ENCODE data around the gene FCSK. TPM values are rescaled to one million over a fixed set of nuclear protein-coding genes. Genes with fewer than 3 reads are reported as not detected.
"Not testable (repeated sequence)": the region's sequence is repeated elsewhere in the genome, so short reads cannot be mapped to it uniquely, and the experiment has no call there.

The FCSK gene
- total RNA-seq (2021), result 11.2 and 14.8 TPM in 2 replicates
- Bru-seq, nascent RNA, result percentile 43 among the genes with signal in this experiment
- BruChase-seq, experiment 1, labeled RNA remaining after a 2-hour chase, result percentile 48 among the genes with signal in this experiment
- percentile 52 among the genes with signal in this experiment for BruChase-seq, experiment 2, labeled RNA remaining after a 6-hour chase
- long read RNA-seq, full-length matches to known transcripts, result 5 of 15 reads
- long read RNA-seq, partial matches to known transcripts, result 3 of 15 reads
- long read RNA-seq, other reads (novel, unspliced or antisense), result 7 of 15 reads

GRCh38 chr16:70454222-70455034 is at the start of gene FCSK:
TSS of gene FCSK (plus strand) at chr16:70454595. CDS start at chr16:70463191, 8,596 bp downstream.
- peak within 1 kb of the TSS; percentile 95 for H3K4me3 ChIP-seq (ENCODE audit: low read depth, low read length, poor library complexity, severe bottlenecking)
- CTCF ChIA-PET, result interaction anchor here (0.6 to 0.7 kb wide), 3 partner anchors 14 to 317 kb away, joined by 3 to 17 read pairs (median 12); no protein-coding TSS in a partner anchor
- H3K4me1 ChIP-seq (ENCODE audit: insufficient read depth, low read length, poor library complexity, severe bottlenecking), result peaks cover 4% of the 10 kb centered on the region
- no peaks in the 10 kb centered on the region for H3K9me3 ChIP-seq (ENCODE audit: low read depth, low read length, poor library complexity, severe bottlenecking)
- no peaks in the 10 kb centered on the region for H3K27me3 ChIP-seq (replicated peaks; ENCODE audit: insufficient read depth, low read depth, low read length, poor library complexity)
- TF ChIP-seq CTCF (conservative IDR thresholded peaks at IDR 0.05; ENCODE audit: low read depth, low read length), result peak; percentile 24; the same call in 1 of the 2 replicates
- no peak for TF ChIP-seq EZH2 (IDR thresholded peaks at IDR 0.05; ENCODE audit: borderline replicate concordance, low read depth, low read length, poor library complexity, severe bottlenecking)
- no TSS peak for BruUV-seq (replicated peaks)
- peak within 1 kb of the TSS; percentile 100 for H3K27ac ChIP-seq (ENCODE audit: low read depth, low read length, poor library complexity, severe bottlenecking)
- DNase-seq (ENCODE audit: low spot score), result peak; percentile 76
- intact Hi-C loops (cut with micrococcal nuclease; ENCODE audit: unreplicated experiment), result no loop called here
- no peaks in the 10 kb centered on the region for H3K36me3 ChIP-seq (ENCODE audit: insufficient read depth, low read length, poor library complexity, severe bottlenecking)
- POLR2A ChIA-PET (ENCODE audit: low non-redundant PET), result no interaction called here

GRCh38 chr16:70406104-70406503 is 48.3 kb upstream of the FCSK start:
- H3K4me3 ChIP-seq (ENCODE audit: low read depth, low read length, poor library complexity, severe bottlenecking); H3K27me3 ChIP-seq (replicated peaks; ENCODE audit: insufficient read depth, low read depth, low read length, poor library complexity); H3K27ac ChIP-seq (ENCODE audit: low read depth, low read length, poor library complexity, severe bottlenecking); H3K36me3 ChIP-seq (ENCODE audit: insufficient read depth, low read length, poor library complexity, severe bottlenecking); CTCF ChIA-PET; BruUV-seq (replicated peaks); H3K9me3 ChIP-seq (ENCODE audit: low read depth, low read length, poor library complexity, severe bottlenecking); intact Hi-C loops (cut with micrococcal nuclease; ENCODE audit: unreplicated experiment); POLR2A ChIA-PET (ENCODE audit: low non-redundant PET); DNase-seq (ENCODE audit: low spot score): not testable (repeated sequence)
- H3K4me1 ChIP-seq (ENCODE audit: insufficient read depth, low read length, poor library complexity, severe bottlenecking), result peaks cover 13% of the 10 kb centered on the region

GRCh38 chr16:70407811-70408274 is 46.6 kb upstream of the FCSK start:
- TF ChIP-seq EZH2 (IDR thresholded peaks at IDR 0.05; ENCODE audit: borderline replicate concordance, low read depth, low read length, poor library complexity, severe bottlenecking), result no peak
- TF ChIP-seq CTCF (conservative IDR thresholded peaks at IDR 0.05; ENCODE audit: low read depth, low read length), result no peak
- H3K27ac ChIP-seq (ENCODE audit: low read depth, low read length, poor library complexity, severe bottlenecking), result no peak overlapping the region
- POLR2A ChIA-PET (ENCODE audit: low non-redundant PET), result no interaction called here
- H3K4me1 ChIP-seq (ENCODE audit: insufficient read depth, low read length, poor library complexity, severe bottlenecking), result peaks cover 13% of the 10 kb centered on the region
- no peaks in the 10 kb centered on the region for H3K9me3 ChIP-seq (ENCODE audit: low read depth, low read length, poor library complexity, severe bottlenecking)
- H3K36me3 ChIP-seq (ENCODE audit: insufficient read depth, low read length, poor library complexity, severe bottlenecking), result peaks cover 6% of the 10 kb centered on the region
- CTCF ChIA-PET, result no interaction called here
- intact Hi-C loops (cut with micrococcal nuclease; ENCODE audit: unreplicated experiment), result no loop called here
- H3K27me3 ChIP-seq (replicated peaks; ENCODE audit: insufficient read depth, low read depth, low read length, poor library complexity), result no peaks in the 10 kb centered on the region
- H3K4me3 ChIP-seq (ENCODE audit: low read depth, low read length, poor library complexity, severe bottlenecking), result no peak overlapping the region
- DNase-seq (ENCODE audit: low spot score), result no peak
- BruUV-seq (replicated peaks), result no TSS peak

Measured in A673 (cell line).